GM21360 (cell line): ENCODE measurements around the gene LY86.

Experiments used
- ATAC-seq: cut with Tn5 transposase; IDR thresholded peaks from one replicate; pipeline ENCODE4 v1.9.1; 2021; ENCODE audit warnings: mild to moderate bottlenecking, moderate library complexity; ENCODE audit not compliant: unreplicated experiment

The LY86 gene

DNA sequence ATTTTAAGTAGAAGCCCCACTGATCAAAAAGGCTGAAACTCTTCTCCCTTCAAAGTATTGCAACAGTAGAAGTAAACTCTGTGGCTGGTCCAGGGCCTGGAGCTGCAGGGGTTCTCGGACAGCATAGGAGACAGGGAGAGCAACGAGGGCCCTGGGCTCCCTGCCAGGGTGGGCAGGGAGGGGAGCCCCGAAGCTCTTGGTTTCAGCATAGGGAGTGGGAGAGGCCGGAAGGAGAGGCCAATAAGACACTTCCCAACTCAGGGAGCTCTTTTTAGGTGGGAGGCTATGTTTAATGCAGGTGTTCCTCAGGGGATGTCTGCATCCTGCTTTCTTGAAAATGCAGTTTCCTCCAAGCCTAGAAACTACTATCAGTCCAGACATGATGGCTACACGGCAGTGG, 91.1 kb downstream of the LY86 start:
- ATAC-seq, result no peak

DNA sequence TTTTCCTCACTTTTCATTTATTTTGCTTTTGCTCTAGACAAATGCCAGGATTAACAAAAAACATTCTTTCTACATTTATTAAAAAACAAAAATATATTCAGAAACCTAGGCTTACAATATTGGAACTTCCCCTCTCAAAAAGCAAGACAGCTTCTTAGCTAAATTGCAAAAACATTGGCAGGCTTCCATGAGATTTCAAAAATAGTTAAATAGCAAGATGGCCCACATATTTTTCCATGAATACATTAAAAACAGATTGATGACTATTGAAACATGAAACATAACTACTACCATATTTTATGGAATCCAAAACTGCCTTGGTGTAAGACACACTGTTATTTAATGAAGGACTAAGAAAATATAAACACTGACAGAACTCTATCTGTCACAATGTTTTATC, 92.0 kb downstream of the LY86 start:
- ATAC-seq, result no peak

GRCh38 chr6:6681075-6681849, 92.7 kb downstream of the LY86 start:
- no peak for ATAC-seq

DNA sequence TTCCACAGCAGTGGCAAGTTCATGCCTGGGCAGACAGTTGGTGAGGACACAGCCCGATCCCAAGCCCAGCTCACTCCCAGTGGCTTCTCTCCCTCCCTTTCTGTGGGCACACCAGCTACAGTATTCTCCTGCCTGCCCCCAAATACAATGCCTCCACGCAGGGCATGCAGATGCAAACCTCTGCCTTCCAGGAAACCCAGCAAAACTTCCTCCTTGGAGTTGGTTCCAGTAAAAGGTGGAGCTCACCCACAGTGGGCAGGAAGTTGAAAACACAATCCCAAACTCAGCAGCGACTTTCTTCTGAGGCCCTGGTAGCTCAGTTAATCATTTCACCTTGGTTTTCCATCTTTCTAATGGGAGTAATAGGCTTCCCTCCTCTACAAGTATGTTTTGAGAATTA, 93.7 kb downstream of the LY86 start:
- no peak for ATAC-seq

DNA sequence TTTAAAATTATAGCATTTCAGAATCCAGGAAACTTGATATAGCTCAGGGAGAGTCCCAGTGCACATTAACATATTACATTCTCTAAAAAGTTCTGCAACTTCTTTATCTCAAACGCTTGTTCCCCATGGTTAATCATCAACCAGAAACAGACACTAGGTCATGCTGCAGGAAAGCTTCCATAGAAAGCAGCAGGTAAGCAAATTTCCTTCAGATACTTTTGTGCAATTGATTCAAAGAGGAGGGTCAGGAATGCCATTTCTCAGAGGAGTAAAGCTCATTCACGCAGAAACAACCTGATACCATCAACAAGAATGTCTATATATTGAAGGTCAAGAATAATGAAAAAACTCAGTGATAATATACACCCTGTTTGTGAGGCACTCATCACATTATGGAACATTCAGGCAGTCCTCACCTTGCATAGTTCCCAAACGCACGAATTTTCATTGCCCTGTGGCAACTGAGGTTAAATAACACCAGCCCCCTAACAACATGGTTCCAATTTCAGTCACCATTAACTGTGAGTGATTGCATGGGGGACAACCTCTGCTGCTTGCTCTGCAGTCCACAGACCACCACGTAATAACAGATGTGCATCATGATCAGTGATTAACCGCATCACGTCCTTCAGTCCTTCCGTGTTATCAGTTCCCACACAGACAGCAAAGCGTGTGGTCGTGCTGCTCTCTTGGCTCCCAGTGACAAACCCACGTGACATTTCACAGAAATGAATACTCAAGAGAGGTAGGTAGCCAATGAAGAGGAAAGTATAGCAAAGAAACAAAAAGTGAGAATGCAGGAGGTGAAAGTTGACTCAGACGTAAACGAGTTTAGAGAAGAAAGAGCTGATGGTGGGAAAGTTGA, 95.7 kb downstream of the LY86 start:
- ATAC-seq, result peak; percentile 89

DNA sequence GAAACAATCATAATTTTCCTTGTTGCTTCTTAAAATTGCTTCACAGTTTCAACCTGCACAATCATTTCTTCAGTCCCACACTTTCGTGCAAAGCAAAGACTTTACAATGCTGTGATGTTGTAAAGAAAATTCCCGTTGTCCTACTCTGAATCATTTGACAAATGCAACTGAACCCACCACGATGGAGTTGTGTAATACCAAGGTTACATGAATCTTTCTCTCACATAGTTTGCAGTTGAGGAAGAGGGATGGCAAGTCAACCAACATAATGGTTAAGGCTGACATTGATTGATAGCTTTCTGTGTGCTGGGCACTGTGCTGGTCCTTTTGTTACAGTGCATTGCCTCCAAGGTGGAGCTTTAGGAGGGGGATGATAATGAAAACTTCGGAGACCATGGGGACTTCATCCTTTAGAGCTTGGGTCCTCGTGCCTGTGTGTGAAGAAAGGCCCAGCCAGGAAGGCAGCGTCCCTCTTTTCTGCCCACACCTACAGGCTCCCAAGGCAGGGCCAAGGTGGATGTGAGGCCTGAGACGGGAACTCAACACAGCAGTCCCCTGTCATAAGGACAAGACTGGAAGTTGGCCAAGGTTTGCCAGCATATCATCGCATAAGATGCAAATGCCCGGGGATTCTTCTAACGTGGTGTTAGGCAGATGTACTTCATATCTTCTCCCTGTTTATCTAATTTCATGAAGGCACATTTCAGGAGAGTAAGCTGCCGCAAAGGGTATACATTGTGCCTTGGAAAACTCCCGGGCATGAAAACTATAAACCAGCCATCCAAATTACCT, 96.9 kb downstream of the LY86 start:
- no peak for ATAC-seq

DNA sequence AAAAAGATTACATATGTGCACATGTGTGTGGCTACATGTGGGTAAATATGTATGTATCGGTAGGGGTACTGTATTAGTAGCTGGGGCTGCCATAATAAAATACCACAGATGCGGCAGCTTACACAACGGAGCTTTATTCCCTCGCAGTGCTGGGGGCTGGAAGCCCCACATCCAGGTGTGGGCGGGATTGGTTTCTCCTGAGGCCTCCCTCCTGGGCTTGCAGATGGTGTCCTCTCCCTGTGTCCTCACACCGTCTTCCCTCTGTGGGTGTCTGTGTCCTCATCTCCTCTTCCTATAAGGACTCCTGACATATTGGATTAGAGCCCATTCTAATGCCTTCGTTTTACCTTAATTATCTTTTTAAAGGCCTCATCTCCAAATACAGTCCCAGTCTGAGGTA, 97.7 kb downstream of the LY86 start:
- no peak for ATAC-seq

DNA sequence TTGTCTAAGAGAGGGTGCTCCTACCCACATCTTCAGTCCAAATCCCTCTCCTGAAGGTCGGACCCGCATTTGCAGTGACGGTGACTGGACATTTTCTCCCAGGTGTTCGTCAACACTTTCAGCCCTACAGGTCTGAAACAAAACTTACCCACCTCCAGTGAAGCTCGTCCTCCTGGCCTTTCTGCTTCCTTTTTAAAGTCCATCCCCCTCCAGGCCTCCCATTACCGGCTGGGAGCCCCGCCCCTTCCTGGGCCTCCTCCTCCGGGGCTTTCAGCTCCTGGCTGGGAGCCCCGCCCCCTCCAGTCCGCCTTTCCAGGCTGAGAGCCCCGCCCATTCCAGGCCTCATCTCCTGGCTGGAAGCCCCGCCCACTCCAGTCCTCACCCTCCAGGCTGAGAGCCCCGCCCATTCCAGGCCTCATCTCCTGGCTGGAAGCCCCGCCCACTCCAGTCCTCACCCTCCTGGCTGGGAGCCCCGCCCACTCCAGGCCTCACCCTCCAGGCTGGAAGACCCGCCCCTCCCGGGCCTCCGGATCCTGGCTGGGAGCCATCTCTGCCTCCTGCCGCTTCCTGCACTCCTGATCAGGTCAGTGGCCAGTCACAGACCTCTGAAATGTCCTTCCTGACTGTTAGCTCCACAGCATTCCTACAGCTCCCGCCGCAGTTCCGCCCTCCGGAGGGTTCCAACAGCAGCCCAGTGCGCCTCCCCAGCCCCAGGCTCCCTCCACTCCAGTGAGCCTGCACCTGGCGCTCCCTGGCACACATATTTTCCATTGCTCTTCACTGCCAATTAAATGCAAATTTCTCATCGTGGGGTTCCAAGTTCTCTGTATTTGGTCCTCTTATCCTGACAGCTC, 98.5 kb downstream of the LY86 start:
- ATAC-seq, result no peak

DNA sequence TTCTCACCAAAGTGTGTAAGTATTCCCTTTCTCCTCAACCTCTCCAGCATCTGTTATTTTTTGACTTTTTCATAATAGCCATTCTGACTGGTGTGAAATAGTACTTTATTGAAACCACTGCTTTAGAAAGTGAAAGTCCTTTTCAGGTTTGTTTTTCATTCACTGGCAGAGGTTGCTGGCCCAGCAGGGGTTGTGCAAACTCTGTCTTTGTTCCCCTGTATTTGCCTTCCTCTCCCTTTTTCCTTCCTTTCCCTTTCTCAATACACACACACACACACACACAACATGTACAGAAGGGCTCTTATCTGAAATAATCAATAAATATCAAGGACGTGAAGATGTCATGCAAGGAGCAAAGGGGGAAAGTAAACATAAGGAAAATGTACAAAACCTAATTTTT, 99.8 kb downstream of the LY86 start:
- no peak for ATAC-seq

DNA sequence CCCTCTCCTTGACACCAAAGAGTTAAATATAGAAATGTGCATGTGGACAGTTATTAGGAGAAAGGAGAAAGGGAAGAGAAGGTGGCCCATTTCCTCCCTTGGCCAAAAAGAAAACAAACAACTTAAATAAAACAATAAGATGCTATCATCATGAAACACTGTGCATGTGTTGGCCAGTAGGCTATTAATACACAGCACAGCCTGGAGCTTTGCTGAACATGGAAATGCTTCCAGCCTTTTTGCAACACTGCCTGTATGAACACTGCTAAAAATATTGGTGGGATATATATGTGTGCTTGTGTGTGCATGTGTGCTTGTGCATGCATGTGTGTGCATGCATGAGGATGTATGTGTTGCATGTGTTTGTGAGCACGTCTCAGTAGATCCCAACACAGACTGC, 100.4 kb downstream of the LY86 start:
- ATAC-seq, result no peak

GRCh38 chr6:6689400-6690143, 101.1 kb downstream of the LY86 start:
- ATAC-seq, result no peak

DNA sequence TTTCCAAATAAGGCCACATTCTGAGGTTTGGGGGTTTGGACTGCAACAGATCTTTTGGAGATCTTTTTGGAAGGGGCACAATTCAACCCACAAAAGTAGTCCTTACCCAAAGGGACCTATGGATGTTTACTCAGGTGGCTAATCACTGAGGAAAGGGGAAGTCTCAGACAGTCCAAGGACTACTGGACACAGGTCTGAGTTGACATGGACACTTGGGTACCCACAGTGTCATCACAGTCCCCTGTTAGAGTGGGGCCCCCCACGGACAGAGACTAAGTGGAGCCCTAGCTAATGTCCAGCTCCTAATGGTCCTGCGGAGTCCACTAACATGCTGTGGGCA, 101.6 kb downstream of the LY86 start:
- no peak for ATAC-seq

GRCh38 chr6:6694368-6694780, 105.9 kb downstream of the LY86 start:
- ATAC-seq, result no peak

DNA sequence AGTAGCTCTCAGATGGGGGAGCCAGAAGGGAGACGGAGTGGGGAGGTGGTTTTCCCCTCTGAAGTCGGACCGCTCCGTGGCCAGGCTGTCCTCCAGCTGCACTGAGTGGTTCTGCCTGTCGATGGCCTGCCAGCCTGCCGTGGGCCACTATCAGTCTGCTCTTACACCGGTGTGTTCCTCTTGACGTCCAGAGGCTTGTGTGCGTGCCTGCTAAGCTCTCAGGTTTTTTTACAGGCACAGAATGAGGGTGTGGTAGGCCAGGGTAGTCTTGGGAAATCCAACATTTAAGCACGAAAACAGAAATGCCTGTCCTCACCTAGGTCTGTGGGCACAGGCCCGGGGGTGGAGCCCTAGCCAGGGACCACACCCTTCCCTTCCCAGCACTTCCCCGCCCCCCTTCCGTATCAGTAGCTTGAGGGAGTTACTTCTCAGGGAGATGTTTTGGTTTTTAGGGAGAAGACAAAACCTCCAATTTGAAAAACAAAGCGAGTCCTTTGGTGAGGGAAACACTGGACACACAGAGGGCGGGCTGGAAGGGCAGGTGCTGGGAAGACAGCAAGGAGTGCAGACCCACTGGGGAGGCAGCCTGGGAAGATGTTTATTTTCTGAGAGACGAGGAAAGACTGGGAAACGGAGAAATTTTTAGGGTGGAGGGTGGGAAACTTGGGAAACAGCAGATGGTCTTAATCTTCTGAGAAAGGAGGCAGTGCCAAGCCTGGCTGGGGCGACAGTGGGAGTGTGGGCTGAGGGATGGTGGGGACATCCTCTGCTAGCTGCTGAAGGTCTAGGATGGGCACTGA, 106.5 kb downstream of the LY86 start:
- no peak for ATAC-seq

GRCh38 chr6:6695625-6696276, 107.2 kb downstream of the LY86 start:
- ATAC-seq, result no peak

DNA sequence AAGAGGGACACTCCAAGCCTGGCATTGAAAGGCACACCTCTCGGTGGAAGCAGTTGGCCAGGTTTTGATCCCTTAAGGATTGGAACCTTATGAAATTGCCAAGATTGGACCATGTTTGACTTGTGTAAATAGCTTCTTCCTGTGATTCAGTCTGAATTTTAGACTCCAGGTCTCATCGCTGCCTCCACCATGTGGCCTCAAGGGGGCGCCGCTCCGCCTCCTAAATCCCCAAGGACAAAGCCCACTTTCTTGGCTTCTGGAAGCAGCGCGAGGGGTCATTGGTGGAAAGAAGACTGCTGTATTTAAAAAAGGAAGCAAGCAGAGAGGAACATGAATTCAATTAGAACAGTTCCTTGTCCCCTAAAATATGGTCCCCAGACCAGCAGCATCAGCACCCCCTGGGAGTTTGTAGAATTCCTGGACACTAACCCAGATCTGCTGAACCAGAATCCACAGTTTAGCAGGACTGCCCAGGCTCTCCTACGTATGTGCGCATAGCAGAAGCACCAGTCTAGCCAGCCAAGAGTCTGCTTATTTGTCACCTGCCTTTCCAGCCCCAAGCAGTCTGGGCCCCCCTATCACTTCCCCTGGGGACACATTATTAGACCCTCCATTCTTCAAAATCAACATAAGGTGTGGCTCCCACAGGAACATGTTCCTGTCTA, 108.5 kb downstream of the LY86 start:
- no peak for ATAC-seq

GRCh38 chr6:6697620-6698019, 109.1 kb downstream of the LY86 start:
- ATAC-seq, result no peak

- no peak for ATAC-seq
Measured at GRCh38 chr6:6699741-6700367, 111.3 kb downstream of the LY86 start.
